ENCODE measurements around the gene MEIKIN.

The MEIKIN gene

GRCh38 chr5:131973089-131973712, 27.7 kb upstream of the MEIKIN start:
- no peak for DNase-seq (ENCODE audit: low read depth)

GRCh38 chr5:131968396-131968954, 23.0 kb upstream of the MEIKIN start:
- DNase-seq (ENCODE audit: low read depth) = no peak

- no peak for DNase-seq (ENCODE audit: low read depth)
Measured at GRCh38 chr5:131966551-131966950, 21.1 kb upstream of the MEIKIN start.

DNA sequence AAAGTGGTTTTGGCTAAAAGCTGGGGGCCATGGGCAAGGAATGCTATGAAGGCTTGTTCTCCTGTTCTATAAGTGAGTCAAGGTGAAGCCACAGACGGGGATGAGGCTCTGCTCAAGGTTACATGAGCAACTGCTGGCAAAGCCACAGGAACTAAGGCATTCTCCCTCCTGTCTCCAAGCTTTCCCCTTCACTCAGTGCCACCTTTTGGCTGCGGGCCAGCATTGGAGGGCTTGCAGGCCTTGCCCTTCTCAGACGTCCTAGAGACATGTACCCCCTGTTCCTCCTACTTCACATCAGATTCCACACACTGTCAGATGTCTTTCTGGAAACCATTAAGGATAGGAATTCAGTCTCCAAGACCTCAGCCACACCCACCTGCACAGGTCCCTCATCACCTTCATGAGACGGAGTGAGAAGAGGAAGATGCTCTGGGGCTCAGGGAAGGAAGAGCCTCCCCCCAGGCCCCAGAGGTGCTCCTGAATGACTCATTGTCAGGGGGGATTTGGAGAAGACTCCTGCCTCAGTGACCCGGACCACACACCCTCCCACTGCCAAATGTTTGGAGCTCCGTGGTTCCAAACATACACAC, 20.5 kb upstream of the MEIKIN start:
- no peak for DNase-seq (ENCODE audit: low read depth)

GRCh38 chr5:131959906-131960305, 14.4 kb upstream of the MEIKIN start:
- DNase-seq (ENCODE audit: low read depth) = no peak

DNA sequence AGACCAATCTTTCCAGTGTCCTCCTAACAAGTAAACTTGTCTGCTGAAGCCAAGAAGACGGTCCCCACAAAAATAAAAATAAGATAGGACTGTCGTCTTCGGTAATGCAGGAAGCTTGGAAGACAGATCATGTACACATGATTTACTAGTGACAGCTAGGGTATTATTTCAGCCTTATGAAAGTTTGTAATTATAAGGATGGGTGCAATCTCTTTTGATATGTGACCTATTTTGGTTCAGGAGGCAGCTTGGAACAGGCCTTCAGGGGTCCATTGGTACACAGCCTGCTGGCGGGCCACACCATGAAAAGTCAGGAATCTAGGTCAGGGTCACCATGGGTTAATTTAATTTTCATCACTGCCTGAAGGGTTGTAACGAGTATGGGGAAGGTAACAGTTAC, 13.7 kb upstream of the MEIKIN start:
- no peak for DNase-seq (ENCODE audit: low read depth)

- no peak for DNase-seq (ENCODE audit: low read depth)
Measured at GRCh38 chr5:131957721-131958441, 12.4 kb upstream of the MEIKIN start.

GRCh38 chr5:131953969-131954368, 8.5 kb upstream of the MEIKIN start:
- no peak for DNase-seq (ENCODE audit: low read depth)

DNA sequence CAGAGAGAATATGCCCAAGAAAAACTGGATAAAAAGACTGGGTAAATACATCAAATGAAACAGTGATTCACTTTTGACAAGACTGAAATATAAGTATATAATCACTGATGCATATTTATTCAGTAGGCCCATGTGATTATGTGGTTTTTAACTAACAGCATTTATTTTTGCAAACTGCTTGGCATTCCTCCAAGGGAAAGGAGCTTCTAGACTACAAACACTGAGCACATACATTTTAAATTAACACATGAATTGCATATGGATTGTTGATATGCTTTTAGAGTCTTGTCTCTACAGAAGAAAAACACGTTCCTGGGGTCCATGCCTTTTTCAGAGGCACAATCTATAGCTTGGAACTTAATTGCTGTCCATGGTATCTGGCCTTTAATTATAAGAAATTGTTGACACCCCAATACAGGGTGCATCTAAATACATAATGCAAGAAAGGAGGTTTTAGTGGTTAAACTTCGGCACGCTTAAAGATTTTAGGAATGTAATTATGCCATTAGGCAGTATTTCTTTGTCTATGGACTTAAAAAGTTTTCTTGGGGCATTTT, 6.9 kb upstream of the MEIKIN start:
- no peak for DNase-seq (ENCODE audit: low read depth)

- no peak for DNase-seq (ENCODE audit: low read depth)
Measured at GRCh38 chr5:131950706-131951105, 5.2 kb upstream of the MEIKIN start.

GRCh38 chr5:131947445-131947844, 2.0 kb upstream of the MEIKIN start:
- no peak for DNase-seq (ENCODE audit: low read depth)

DNA sequence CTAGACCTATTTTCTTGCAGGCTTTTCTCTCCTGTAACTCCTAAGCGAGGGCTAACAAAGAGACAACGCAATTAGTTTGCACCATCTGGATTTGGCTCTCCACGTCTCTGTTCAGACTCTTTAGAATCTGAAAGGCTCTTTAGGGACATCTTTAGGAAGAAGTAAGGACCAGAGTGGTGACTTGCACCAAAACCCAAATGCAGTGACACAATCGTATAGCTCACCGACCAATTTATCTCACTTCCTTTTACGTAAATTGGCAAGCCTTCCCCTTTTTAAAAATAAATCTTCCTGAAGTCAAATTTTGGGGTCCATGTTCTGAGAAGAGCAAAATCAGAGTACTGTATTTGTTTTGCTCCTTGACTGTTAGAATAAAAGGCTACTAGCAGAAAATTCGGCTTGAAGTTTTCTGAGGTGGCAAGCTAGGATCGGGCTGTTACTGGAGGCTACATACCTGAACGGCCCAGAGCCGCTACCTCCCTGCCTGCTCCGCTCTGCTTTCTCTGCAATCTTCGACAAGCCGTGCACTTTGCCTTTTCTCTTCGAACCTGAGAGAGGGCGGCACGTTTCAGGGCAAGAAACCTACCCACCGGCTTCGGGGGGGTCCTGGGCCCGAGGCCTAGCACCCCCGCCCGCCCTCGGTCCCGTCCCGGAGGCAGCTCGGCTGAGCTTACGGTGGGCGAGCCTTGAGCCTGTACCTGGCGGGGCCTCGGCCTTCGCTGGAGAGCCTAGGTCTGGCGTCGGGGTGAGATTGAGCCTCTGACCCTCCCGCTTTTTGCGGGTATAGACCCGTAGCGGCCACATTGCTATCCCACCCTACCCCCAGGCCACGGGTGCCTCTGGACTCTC, 537 bp downstream of the MEIKIN start:
- no peak for DNase-seq (ENCODE audit: low read depth)

DNA sequence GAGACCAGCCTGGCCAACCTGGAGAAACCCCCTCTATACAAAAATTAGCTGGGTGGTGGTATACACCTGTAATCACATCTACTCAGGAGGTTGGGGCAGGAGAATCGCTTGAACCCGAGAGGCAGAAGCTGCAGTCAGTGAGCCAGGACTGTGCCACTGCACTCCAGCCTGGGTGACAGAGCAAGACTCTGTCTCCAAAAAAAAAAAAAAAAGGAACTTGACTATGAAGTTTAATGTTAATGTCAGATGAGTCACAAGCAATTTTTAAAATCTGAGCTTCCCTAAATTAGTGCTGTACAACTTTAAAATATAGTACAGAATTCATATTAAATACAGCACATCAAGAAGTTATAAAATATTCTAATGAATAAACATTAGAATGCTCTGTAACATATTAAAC, 1.5 kb downstream of the MEIKIN start:
- DNase-seq (ENCODE audit: low read depth) = no peak

DNA sequence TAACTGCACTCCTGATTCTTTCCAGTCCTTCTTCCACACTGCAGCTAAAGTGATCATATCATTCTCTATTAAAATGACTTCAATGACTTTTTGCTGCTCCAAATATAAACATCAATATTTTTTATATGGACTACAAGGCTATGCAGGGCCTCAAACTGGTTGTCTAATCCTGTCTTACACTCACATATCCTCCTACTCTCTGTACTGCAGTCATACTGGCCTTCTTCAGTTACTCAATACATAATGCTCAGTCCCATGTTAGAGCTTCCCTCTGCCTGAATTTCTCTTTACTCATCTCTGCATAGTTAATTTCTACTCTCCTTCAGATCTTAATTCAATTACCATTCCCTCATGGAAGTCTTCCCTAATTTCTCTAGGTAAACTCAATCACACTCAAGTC, 3.4 kb downstream of the MEIKIN start:
- DNase-seq (ENCODE audit: low read depth) = no peak

DNA sequence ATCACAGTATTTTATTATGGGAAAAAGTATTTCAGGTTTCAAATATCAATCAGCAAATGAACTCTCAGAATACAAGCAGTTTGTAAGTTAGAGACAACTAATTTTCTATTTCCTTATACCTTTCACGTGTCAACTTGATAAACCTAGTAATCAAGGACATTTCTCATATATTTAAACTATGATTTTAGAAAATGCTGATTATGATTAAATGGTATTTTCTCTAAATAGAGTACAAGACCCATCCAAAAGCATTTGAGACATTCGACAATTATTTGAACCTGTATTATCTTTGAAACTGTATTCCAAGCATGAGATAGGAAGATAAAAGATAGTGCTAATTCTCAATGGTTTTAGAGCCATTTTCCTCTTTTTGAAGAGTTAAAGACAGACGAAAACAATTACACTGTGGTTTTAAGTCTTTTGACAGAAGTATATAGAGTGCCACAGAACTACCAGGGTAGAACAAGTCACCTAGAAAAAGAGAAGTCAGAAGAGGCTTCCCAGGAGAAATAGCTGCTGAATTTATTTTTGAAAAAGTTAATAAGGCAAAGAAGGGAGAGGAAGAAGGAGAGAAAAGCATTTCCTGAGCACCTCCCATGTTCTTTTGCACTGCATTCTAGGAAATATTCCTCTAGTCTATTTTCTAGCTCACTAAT, 5.6 kb downstream of the MEIKIN start:
- no peak for DNase-seq (ENCODE audit: low read depth)

- no peak for DNase-seq (ENCODE audit: low read depth)
Measured at GRCh38 chr5:131932235-131932634, 13.2 kb downstream of the MEIKIN start.

DNA sequence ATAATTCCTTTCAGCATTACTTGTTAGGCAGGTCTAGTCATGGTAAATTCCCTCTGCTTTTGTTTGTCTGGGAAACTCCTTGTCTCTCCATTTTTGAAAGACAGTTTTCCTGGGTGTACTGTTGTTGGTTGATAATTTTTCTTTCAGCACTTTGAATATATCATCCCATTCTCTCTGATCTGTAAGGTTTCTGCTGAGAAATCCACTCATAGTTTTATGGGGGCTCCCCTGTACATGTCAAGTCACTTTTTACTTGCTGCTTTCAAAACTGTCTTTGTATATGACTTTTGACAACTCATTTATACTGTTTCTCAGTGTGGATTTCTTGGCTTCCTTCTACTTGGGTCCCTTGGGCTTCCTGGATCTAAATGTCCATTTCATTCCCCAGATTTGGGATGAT, 16.5 kb downstream of the MEIKIN start:
- no peak for DNase-seq (ENCODE audit: low read depth)

GRCh38 chr5:131926168-131926567, 19.3 kb downstream of the MEIKIN start:
- no peak for DNase-seq (ENCODE audit: low read depth)

- no peak for DNase-seq (ENCODE audit: low read depth)
Measured at GRCh38 chr5:131916481-131916880, 29.0 kb downstream of the MEIKIN start.

- no peak for DNase-seq (ENCODE audit: low read depth)
Measured at GRCh38 chr5:131914472-131914871, 31.0 kb downstream of the MEIKIN start.

DNA sequence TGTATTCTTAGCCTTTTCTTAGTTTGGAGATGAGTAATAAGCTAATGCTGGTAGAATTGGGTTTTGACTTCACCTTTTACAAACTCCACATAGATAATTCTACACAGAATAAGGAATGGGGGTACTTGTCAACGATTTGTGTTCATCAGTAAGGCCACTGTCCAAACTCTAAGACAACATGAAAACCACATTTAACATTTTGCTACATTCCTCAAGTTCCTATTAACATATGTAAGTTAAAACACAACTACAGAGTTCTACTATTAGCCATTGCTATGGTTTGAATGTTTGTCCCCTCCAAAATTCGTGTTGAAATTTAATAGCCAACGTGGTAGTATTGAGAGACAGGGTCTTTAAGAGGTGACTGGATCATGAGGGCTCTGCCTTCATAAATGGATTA, 31.9 kb downstream of the MEIKIN start:
- DNase-seq (ENCODE audit: low read depth) = no peak

GRCh38 chr5:131906668-131907067, 38.8 kb downstream of the MEIKIN start:
- no peak for DNase-seq (ENCODE audit: low read depth)
